ENCODE measurements around the gene TRIM5.

DNA sequence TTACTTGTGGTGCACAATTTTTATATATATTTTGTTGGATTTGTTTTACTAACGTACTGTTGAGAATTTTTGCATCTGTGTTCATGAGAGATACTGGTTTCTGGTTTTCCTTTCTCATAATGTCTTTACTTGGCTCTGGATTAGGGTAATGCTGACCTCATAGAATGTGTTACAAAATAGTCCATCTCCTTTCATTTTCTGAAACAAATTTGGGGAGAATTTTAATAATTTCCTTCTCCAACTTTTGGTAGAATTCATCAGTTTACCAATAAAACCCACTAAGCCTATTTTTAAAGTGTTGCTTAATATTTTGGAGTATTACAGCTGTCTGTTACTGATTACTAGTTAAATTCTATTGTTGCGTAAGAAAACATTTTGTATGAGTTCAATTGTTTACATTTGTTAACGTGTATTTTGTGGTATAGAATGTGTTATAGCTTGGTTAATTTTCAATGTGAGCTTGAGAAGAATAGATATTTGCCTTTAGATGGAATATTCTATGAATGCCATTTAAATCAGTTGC, 16.2 kb upstream of the TRIM5 start:
- TF ChIP-seq ISL1 (CRISPR knock-in tag; IDR thresholded peaks at IDR 0.05) (no peak), ZFP30 (CRISPR knock-in tag; IDR thresholded peaks at IDR 0.05) (no peak), ARNTL (CRISPR knock-in tag; IDR thresholded peaks at IDR 0.05; ENCODE audit: borderline replicate concordance, low read depth) (no peak), POU6F1 (CRISPR knock-in tag; IDR thresholded peaks at IDR 0.05; ENCODE audit: borderline replicate concordance, low read depth) (no peak), ZNF565 (CRISPR knock-in tag; conservative IDR thresholded peaks at IDR 0.05; ENCODE audit: low read depth) (no peak), TOX (CRISPR knock-in tag; IDR thresholded peaks at IDR 0.05; ENCODE audit: borderline replicate concordance) (no peak), PPARA (CRISPR knock-in tag; IDR thresholded peaks at IDR 0.05; ENCODE audit: borderline replicate concordance) (no peak), ESRRG (CRISPR knock-in tag; IDR thresholded peaks at IDR 0.05) (no peak), ZFP3 (CRISPR knock-in tag; IDR thresholded peaks at IDR 0.05) (no peak), OSR1 (CRISPR knock-in tag; IDR thresholded peaks at IDR 0.05) (no peak)
- TF ChIP-seq, protein P1, sequence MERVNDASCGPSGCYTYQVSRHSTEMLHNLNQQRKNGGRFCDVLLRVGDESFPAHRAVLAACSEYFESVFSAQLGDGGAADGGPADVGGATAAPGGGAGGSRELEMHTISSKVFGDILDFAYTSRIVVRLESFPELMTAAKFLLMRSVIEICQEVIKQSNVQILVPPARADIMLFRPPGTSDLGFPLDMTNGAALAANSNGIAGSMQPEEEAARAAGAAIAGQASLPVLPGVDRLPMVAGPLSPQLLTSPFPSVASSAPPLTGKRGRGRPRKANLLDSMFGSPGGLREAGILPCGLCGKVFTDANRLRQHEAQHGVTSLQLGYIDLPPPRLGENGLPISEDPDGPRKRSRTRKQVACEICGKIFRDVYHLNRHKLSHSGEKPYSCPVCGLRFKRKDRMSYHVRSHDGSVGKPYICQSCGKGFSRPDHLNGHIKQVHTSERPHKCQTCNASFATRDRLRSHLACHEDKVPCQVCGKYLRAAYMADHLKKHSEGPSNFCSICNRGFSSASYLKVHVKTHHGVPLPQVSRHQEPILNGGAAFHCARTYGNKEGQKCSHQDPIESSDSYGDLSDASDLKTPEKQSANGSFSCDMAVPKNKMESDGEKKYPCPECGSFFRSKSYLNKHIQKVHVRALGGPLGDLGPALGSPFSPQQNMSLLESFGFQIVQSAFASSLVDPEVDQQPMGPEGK (CRISPR knock-in tag; IDR thresholded peaks at IDR 0.05; ENCODE audit: borderline replicate concordance): no peak
